WTC11 (cell line): ENCODE measurements around the gene LGR6. TPM values are rescaled to one million over a fixed set of nuclear protein-coding genes. Genes with fewer than 3 reads are reported as not detected.

Experiments
- ATAC-seq: fragments of 200-7000 bp; cut with Tn5 transposase; 2 replicates; pipeline ENCODE4 v1.10.0; 2021; ENCODE audit warnings: mild to moderate bottlenecking, moderate library complexity
- CTCF ChIA-PET: fragments of 300-600 bp; sonication (Branson Sonifier 250); formaldehyde crosslinking; loops from one replicate; lab custom pipeline; 2021; ENCODE audit warnings: antibody characterized with exemption; lab: Charles Lee
- POLR2A ChIA-PET: fragments of 350-600 bp; sonication (Branson Sonifier 250); formaldehyde crosslinking; loops from one replicate; lab custom pipeline; 2021; ENCODE audit warnings: antibody characterized with exemption; lab: Charles Lee
- DNase-seq: peaks from one replicate; pipeline ENCODE4 v3.0.0; 2021; ENCODE audit warnings: low spot score
- H3K27ac Mint-ChIP-seq: 2 replicates; pipeline ENCODE4 v1.8.0; 2021; ENCODE audit warnings: mixed read lengths
- H3K27me3 Mint-ChIP-seq: 2 replicates; pipeline ENCODE4 v1.8.0; 2021; ENCODE audit warnings: low read depth, mild to moderate bottlenecking, moderate library complexity, mixed read lengths
- H3K36me3 Mint-ChIP-seq: 2 replicates; pipeline ENCODE4 v1.8.0; 2021; ENCODE audit warnings: mixed read lengths
- H3K4me1 Mint-ChIP-seq: 2 replicates; pipeline ENCODE4 v1.8.0; 2022; ENCODE audit warnings: mixed read lengths
- H3K4me3 Mint-ChIP-seq: 2 replicates; pipeline ENCODE4 v1.8.0; 2021; ENCODE audit warnings: mild to moderate bottlenecking, moderate library complexity, mixed read lengths
- H3K9me3 Mint-ChIP-seq: 2 replicates; pipeline ENCODE4 v1.8.0; 2021; ENCODE audit warnings: mixed read lengths
- ATF2 ChIP-seq: sonication (generic); formaldehyde crosslinking; IDR thresholded peaks from 2 replicates; pipeline ENCODE4 v1.8.1; 2022; ENCODE audit warnings: low read depth, missing genetic modification reagents, borderline replicate concordance
- CDX4 ChIP-seq: fragments of 250-450 bp; sonication (Bioruptor Pico); IDR thresholded peaks from 2 replicates; pipeline ENCODE4 v1.9.0; 2021; ENCODE audit warnings: moderate library complexity, mild to moderate bottlenecking, inconsistent platforms, borderline replicate concordance
- E2F5 ChIP-seq: sonication (generic); formaldehyde crosslinking; IDR thresholded peaks from 2 replicates; pipeline ENCODE4 v1.8.1; 2022; ENCODE audit warnings: mild to moderate bottlenecking, moderate library complexity, missing genetic modification reagents
- ETV6 ChIP-seq: sonication (generic); formaldehyde crosslinking; IDR thresholded peaks from 2 replicates; pipeline ENCODE4 v1.8.1; 2022; ENCODE audit warnings: mild to moderate bottlenecking, missing genetic modification reagents
- FOXJ3 ChIP-seq: sonication (generic); formaldehyde crosslinking; IDR thresholded peaks from 2 replicates; pipeline ENCODE4 v1.9.0; 2021; ENCODE audit warnings: missing genetic modification reagents, mild to moderate bottlenecking, borderline replicate concordance
- HMGA2 ChIP-seq: fragments of 250-450 bp; sonication (Bioruptor Pico); IDR thresholded peaks from 2 replicates; pipeline ENCODE4 v1.4.0; 2021; ENCODE audit warnings: mild to moderate bottlenecking, moderate library complexity
- IRF1 ChIP-seq: sonication (generic); formaldehyde crosslinking; IDR thresholded peaks from 2 replicates; pipeline ENCODE4 v1.8.0; 2023; ENCODE audit warnings: missing genetic modification reagents
- IRF2 ChIP-seq: sonication (generic); formaldehyde crosslinking; IDR thresholded peaks from 2 replicates; pipeline ENCODE4 v1.8.0; 2022; ENCODE audit warnings: low read depth, missing genetic modification reagents, borderline replicate concordance
- NR2C2 ChIP-seq: sonication (generic); formaldehyde crosslinking; IDR thresholded peaks from 2 replicates; pipeline ENCODE4 v1.8.0; 2022; ENCODE audit warnings: mild to moderate bottlenecking, missing genetic modification reagents
- STAT6 ChIP-seq: sonication (generic); formaldehyde crosslinking; conservative IDR thresholded peaks from 2 replicates; pipeline ENCODE4 v1.8.1; 2023; ENCODE audit warnings: mild to moderate bottlenecking, low read depth, missing genetic modification reagents, moderate library complexity
- TEAD4 ChIP-seq: sonication (generic); formaldehyde crosslinking; IDR thresholded peaks from 2 replicates; pipeline ENCODE4 v1.8.0; 2022; ENCODE audit warnings: mild to moderate bottlenecking, missing genetic modification reagents
- USF1 ChIP-seq: sonication (generic); formaldehyde crosslinking; IDR thresholded peaks from 2 replicates; pipeline ENCODE4 v1.8.0; 2022; ENCODE audit warnings: mild to moderate bottlenecking, missing genetic modification reagents
- ZMAT4 ChIP-seq: fragments of 250-450 bp; sonication (Bioruptor Pico); IDR thresholded peaks from 2 replicates; pipeline ENCODE4 v1.9.0; 2021; ENCODE audit warnings: mild to moderate bottlenecking
- ZNF219 ChIP-seq: sonication (generic); formaldehyde crosslinking; IDR thresholded peaks from 2 replicates; pipeline ENCODE4 v1.8.0; 2023; ENCODE audit warnings: missing genetic modification reagents, mild to moderate bottlenecking, borderline replicate concordance
- ZNF263 ChIP-seq: sonication (generic); formaldehyde crosslinking; IDR thresholded peaks from 2 replicates; pipeline ENCODE4 v1.8.1; 2022; ENCODE audit warnings: low read depth, mild to moderate bottlenecking, moderate library complexity, missing genetic modification reagents
- ZNF423 ChIP-seq: fragments of 250-450 bp; sonication (Bioruptor Pico); IDR thresholded peaks from 2 replicates; pipeline ENCODE4 v2.1.2; 2022; ENCODE audit warnings: mild to moderate bottlenecking, moderate library complexity
- ZNF512 ChIP-seq: sonication (generic); formaldehyde crosslinking; IDR thresholded peaks from 2 replicates; pipeline ENCODE4 v1.8.1; 2022; ENCODE audit warnings: missing genetic modification reagents, borderline replicate concordance
- total RNA-seq: library from RNA; stranded (reverse); gene quantifications from 3 replicates; pipeline ENCODE4 v1.2.3, GENCODE V29; 2021

LGR6 gene
- total RNA-seq, 1 experiment from 2014 or later, result 1.1 TPM

GRCh38 chr1:202281316-202282024, 87.9 kb downstream of the LGR6 start:
- Mint-ChIP-seq H3K4me1 (peaks cover 14% of the 10 kb centered on the region), H3K4me3 (no peak overlapping the region), H3K27me3 (peaks cover 6% of the 10 kb centered on the region; the same call in 1 of the 2 replicates), H3K27ac (no peak overlapping the region), H3K36me3 (no peaks in the 10 kb centered on the region), H3K9me3 (no peaks in the 10 kb centered on the region)
- ChIA-PET CTCF (interaction anchor here (0.5 to 1.6 kb wide), 6 partner anchors 34 to 1979 kb away, joined by 3 to 7 read pairs (median 4); no protein-coding TSS in a partner anchor), POLR2A (interaction anchor here (0.5 kb wide), 1 partner anchor 42 kb away, joined by 8 read pairs; no protein-coding TSS in a partner anchor)
- DNase-seq (no peak), ATAC-seq (no peak)
- no peak for TF ChIP-seq NR2C2 (CRISPR knock-in tag)
- no peak for TF ChIP-seq CDX4 (CRISPR knock-in tag)
- no peak for TF ChIP-seq ZNF512 (CRISPR knock-in tag)
- no peak for TF ChIP-seq ATF2 (CRISPR knock-in tag)
- TF ChIP-seq ZMAT4 (CRISPR knock-in tag), result no peak
- TF ChIP-seq USF1 (CRISPR knock-in tag), result no peak

GRCh38 chr1:202282025-202282371, 88.4 kb downstream of the LGR6 start:
- no peak for DNase-seq
- Mint-ChIP-seq H3K9me3 (no peaks in the 10 kb centered on the region), H3K27ac (no peak overlapping the region), H3K36me3 (no peaks in the 10 kb centered on the region), H3K27me3 (peaks cover 6% of the 10 kb centered on the region; the same call in 1 of the 2 replicates), H3K4me3 (no peak overlapping the region), H3K4me1 (peaks cover 17% of the 10 kb centered on the region)
- ChIA-PET POLR2A (no interaction called here), CTCF (interaction anchor here (0.5 to 2.2 kb wide), 5 partner anchors 34 to 1978 kb away, joined by 3 to 6 read pairs (median 4); no protein-coding TSS in a partner anchor)
- ATAC-seq, result no peak
- TF ChIP-seq TEAD4 (no peak), E2F5 (CRISPR knock-in tag) (no peak), HMGA2 (CRISPR knock-in tag) (no peak), ZNF512 (CRISPR knock-in tag) (no peak), ZNF219 (no peak), STAT6 (CRISPR knock-in tag) (no peak), FOXJ3 (CRISPR knock-in tag) (no peak), ZNF263 (CRISPR knock-in tag) (no peak), IRF1 (no peak), ZNF423 (CRISPR knock-in tag) (no peak), ETV6 (CRISPR knock-in tag) (no peak), IRF2 (no peak), NR2C2 (CRISPR knock-in tag) (no peak)
